ENCODE data around the gene PLA2G4A.

Gene PLA2G4A

DNA sequence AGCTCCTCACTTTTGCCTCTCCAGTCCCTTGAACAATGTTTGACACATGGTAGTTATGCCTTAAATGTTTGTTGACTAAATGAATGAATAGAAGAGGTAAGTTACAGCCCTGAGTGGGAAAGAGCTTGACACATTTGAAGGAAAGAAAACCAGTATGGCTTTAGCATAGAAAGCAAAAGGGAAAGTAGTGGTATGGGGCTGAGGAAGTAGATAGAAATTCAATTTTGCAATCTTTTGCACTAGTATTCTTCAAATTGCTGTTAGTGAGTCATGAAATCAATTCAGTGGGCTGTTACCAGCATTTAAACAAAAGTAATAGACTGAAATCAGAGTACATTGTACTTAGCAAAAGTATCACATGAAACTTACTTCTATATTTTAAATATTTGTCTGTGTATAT, 21.1 kb downstream of the PLA2G4A start:
- TF ChIP-seq, protein P1, sequence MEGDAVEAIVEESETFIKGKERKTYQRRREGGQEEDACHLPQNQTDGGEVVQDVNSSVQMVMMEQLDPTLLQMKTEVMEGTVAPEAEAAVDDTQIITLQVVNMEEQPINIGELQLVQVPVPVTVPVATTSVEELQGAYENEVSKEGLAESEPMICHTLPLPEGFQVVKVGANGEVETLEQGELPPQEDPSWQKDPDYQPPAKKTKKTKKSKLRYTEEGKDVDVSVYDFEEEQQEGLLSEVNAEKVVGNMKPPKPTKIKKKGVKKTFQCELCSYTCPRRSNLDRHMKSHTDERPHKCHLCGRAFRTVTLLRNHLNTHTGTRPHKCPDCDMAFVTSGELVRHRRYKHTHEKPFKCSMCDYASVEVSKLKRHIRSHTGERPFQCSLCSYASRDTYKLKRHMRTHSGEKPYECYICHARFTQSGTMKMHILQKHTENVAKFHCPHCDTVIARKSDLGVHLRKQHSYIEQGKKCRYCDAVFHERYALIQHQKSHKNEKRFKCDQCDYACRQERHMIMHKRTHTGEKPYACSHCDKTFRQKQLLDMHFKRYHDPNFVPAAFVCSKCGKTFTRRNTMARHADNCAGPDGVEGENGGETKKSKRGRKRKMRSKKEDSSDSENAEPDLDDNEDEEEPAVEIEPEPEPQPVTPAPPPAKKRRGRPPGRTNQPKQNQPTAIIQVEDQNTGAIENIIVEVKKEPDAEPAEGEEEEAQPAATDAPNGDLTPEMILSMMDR (conservative IDR thresholded peaks at IDR 0.05; ENCODE audit: low read length) = no peak
- TF ChIP-seq EZH2phosphoT487 (IDR thresholded peaks at IDR 0.05; ENCODE audit: borderline replicate concordance) = no peak
- H3K4me2 ChIP-seq (ENCODE audit: low read depth, low read length, poor library complexity, severe bottlenecking) = no peak overlapping the region
- no peaks in the 10 kb centered on the region for H3K36me3 ChIP-seq (ENCODE audit: insufficient read depth, low read length)
- no peaks in the 10 kb centered on the region for H3K79me2 ChIP-seq (ENCODE audit: insufficient read depth, low read length)
- H3K27me3 ChIP-seq (ENCODE audit: insufficient read depth, low read length, poor library complexity, severe bottlenecking) = no peaks in the 10 kb centered on the region
- H3K4me1 ChIP-seq (ENCODE audit: insufficient read depth, low read length, poor library complexity, severe bottlenecking) = no peaks in the 10 kb centered on the region
- H3K9ac ChIP-seq (ENCODE audit: low read depth, low read length, poor library complexity, severe bottlenecking) = no peak overlapping the region
- H3K9me3 ChIP-seq (ENCODE audit: insufficient read depth, low read depth, low read length) = no peaks in the 10 kb centered on the region
- H3K4me3 ChIP-seq (ENCODE audit: low read length, poor library complexity, severe bottlenecking) = no peak overlapping the region
- H4K20me1 ChIP-seq (ENCODE audit: insufficient read depth, low read length, poor library complexity, severe bottlenecking) = no peaks in the 10 kb centered on the region
- H3F3A ChIP-seq (ENCODE audit: low read depth) = no peaks in the 10 kb centered on the region
- H2AFZ ChIP-seq (ENCODE audit: low read length) = no peak overlapping the region
- no peaks in the 10 kb centered on the region for H3K9me2 ChIP-seq (replicated peaks; ENCODE audit: low read depth, low read length)

DNA sequence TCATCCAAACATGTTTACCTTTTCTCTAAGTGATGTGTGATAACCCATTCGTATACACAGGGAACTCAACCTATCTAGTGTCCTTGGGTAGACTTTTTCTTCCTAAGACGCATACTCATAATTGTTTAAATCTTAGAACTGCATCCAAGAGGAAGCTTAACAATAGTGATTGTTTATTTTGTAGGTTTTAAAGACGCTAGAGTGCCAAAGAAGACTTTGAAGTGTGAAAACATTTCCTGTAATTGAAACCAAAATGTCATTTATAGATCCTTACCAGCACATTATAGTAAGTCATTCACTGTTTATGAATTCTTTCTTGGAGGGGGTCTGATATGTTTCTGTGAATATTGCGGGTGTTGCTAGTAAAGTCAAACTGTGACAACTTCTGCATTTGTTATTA, 25.4 kb downstream of the PLA2G4A start:
- H3K4me2 ChIP-seq (ENCODE audit: low read depth, low read length, poor library complexity, severe bottlenecking) = no peak overlapping the region
- H2AFZ ChIP-seq (ENCODE audit: low read length) = no peak overlapping the region
- H3K79me2 ChIP-seq (ENCODE audit: insufficient read depth, low read length) = no peaks in the 10 kb centered on the region
- H4K20me1 ChIP-seq (ENCODE audit: insufficient read depth, low read length, poor library complexity, severe bottlenecking) = no peaks in the 10 kb centered on the region
- H3K9me3 ChIP-seq (ENCODE audit: insufficient read depth, low read depth, low read length) = no peaks in the 10 kb centered on the region
- no peaks in the 10 kb centered on the region for H3K4me1 ChIP-seq (ENCODE audit: insufficient read depth, low read length, poor library complexity, severe bottlenecking)
- no peak overlapping the region for H3K9ac ChIP-seq (ENCODE audit: low read depth, low read length, poor library complexity, severe bottlenecking)
- TF ChIP-seq, protein P1 (conservative IDR thresholded peaks at IDR 0.05; ENCODE audit: low read length) = no peak
- TF ChIP-seq EZH2phosphoT487 (IDR thresholded peaks at IDR 0.05; ENCODE audit: borderline replicate concordance) = no peak
- H3K9me2 ChIP-seq (replicated peaks; ENCODE audit: low read depth, low read length) = no peaks in the 10 kb centered on the region
- no peaks in the 10 kb centered on the region for H3F3A ChIP-seq (ENCODE audit: low read depth)
- no peak overlapping the region for H3K4me3 ChIP-seq (ENCODE audit: low read length, poor library complexity, severe bottlenecking)
- H3K27me3 ChIP-seq (ENCODE audit: insufficient read depth, low read length, poor library complexity, severe bottlenecking) = no peaks in the 10 kb centered on the region
- no peaks in the 10 kb centered on the region for H3K36me3 ChIP-seq (ENCODE audit: insufficient read depth, low read length)

DNA sequence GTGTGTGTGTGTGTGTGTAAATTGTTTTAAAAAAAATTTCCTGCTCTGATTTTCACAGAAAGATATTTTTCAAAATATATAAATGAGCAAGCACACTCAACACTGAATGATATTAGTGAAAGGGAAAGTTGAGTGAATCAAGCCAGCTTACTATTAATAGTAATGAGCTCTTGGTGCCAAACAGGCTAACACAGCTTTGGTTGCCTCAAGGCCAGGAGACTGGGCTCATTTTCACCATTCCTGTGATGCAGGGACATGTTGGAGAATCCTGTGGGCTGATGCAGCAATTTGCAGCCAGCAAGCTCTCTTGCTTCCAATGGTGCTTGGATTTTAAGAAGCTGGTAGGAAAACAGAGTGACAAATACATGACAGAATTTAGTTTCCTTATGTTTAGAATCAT, 30.2 kb downstream of the PLA2G4A start:
- Histone ChIP-seq H4K20me1 (ENCODE audit: insufficient read depth, low read length, poor library complexity, severe bottlenecking) (no peaks in the 10 kb centered on the region), H3K27me3 (ENCODE audit: insufficient read depth, low read length, poor library complexity, severe bottlenecking) (no peaks in the 10 kb centered on the region), H3K9me2 (replicated peaks; ENCODE audit: low read depth, low read length) (no peaks in the 10 kb centered on the region), H3K9ac (ENCODE audit: low read depth, low read length, poor library complexity, severe bottlenecking) (no peak overlapping the region), H3K4me1 (ENCODE audit: insufficient read depth, low read length, poor library complexity, severe bottlenecking) (no peaks in the 10 kb centered on the region), H3K36me3 (ENCODE audit: insufficient read depth, low read length) (no peaks in the 10 kb centered on the region), H2AFZ (ENCODE audit: low read length) (no peak overlapping the region), H3K4me2 (ENCODE audit: low read depth, low read length, poor library complexity, severe bottlenecking) (no peak overlapping the region), H3K4me3 (ENCODE audit: low read length, poor library complexity, severe bottlenecking) (no peak overlapping the region), H3K9me3 (ENCODE audit: insufficient read depth, low read depth, low read length) (no peaks in the 10 kb centered on the region), H3K79me2 (ENCODE audit: insufficient read depth, low read length) (no peaks in the 10 kb centered on the region), H3F3A (ENCODE audit: low read depth) (no peaks in the 10 kb centered on the region)
- TF ChIP-seq, protein P1 (conservative IDR thresholded peaks at IDR 0.05; ENCODE audit: low read length) = no peak
- TF ChIP-seq EZH2phosphoT487 (IDR thresholded peaks at IDR 0.05; ENCODE audit: borderline replicate concordance) = no peak

Measured in Loucy (cell line).